B cell (primary cell): ENCODE results near the gene ZNF407. TPM values are rescaled to one million over a fixed set of nuclear protein-coding genes. Genes with fewer than 3 reads are reported as not detected.

Experiments
- ATAC-seq: fragments of 200-7000 bp; cut with Tn5 transposase; one replicate; pipeline ENCODE4 v1.10.0; 2021; ENCODE audit warnings: low read depth, mild to moderate bottlenecking, moderate number of reproducible peaks, moderate library complexity
- CTCF ChIA-PET: fragments of 350-600 bp; sonication (Branson Sonifier 250); formaldehyde crosslinking; loops from one replicate; lab custom pipeline; 2021; ENCODE audit warnings: antibody characterized with exemption, inconsistent platforms; lab: Charles Lee
- POLR2A ChIA-PET: fragments of 350-600 bp; sonication (Branson Sonifier 250); formaldehyde crosslinking; loops from one replicate; lab custom pipeline; 2021; ENCODE audit warnings: antibody characterized with exemption; lab: Charles Lee
- DNase-seq: peaks from one replicate; pipeline ENCODE4 v3.0.0; 2013
- H2AFZ ChIP-seq: 2 replicates; pipeline ENCODE4 v1.6.1; 2012; ENCODE audit warnings: mild to moderate bottlenecking, low read depth, low read length; ENCODE audit not compliant: insufficient read depth, poor library complexity, severe bottlenecking
- H3K27ac ChIP-seq, 2 donors: 1 replicate in 1 of 2; 2 replicates in 1 of 2; pipeline ENCODE4 v1.5.1; 2012 to 2013; ENCODE audit warnings: low read length in 2 of 2, mild to moderate bottlenecking in 2 of 2, moderate library complexity in 1 of 2
- H3K27me3 ChIP-seq, 4 experiments: fragments of 200-600 bp in 1 of 4; sonication (generic) in 1 of 4; replicated peaks in 1 of 4; 1 replicate in 2 of 4; 2 replicates in 2 of 4; pipeline versions ENCODE4 v1.6.1 to v1.7.0; 2013 to 2016; ENCODE audit warnings: low read length in 3 of 4, mild to moderate bottlenecking in 2 of 4, mixed read lengths in 1 of 4, moderate library complexity in 1 of 4; ENCODE audit not compliant: insufficient read depth in 4 of 4, control insufficient read depth in 3 of 4; ENCODE audit errors: control extremely low read depth in 1 of 4
- H3K36me3 ChIP-seq, 2 experiments: replicated peaks in 1 of 2; 1 replicate in 1 of 2; 2 replicates in 1 of 2; pipeline versions ENCODE4 v1.6.1 to v1.7.1; 2013; ENCODE audit warnings: low read length in 1 of 2; ENCODE audit not compliant: insufficient read depth in 2 of 2, control insufficient read depth in 1 of 2; ENCODE audit errors: control extremely low read depth in 1 of 2, extremely low read depth in 1 of 2
- H3K4me1 ChIP-seq, 2 donors: fragments of 200-600 bp in 1 of 2; sonication (generic) in 1 of 2; 1 replicate in 1 of 2; 2 replicates in 1 of 2; pipeline versions ENCODE4 v1.5.1 to v1.6.1; 2013 to 2017; ENCODE audit warnings: low read length in 2 of 2; ENCODE audit not compliant: control insufficient read depth in 2 of 2, insufficient read depth in 2 of 2
- H3K4me2 ChIP-seq: replicated peaks from 2 replicates; pipeline ENCODE3; 2012; ENCODE audit warnings: mild to moderate bottlenecking, low read depth, low read length; ENCODE audit not compliant: poor library complexity, severe bottlenecking
- H3K4me3 ChIP-seq, 5 experiments: fragments of 200-600 bp in 1 of 5; sonication (generic) in 1 of 5; 1 replicate in 3 of 5; 2 replicates in 2 of 5; pipeline versions ENCODE4 v1.5.1 to v1.7.0; 2011 to 2016; ENCODE audit warnings: low read length in 4 of 5, mild to moderate bottlenecking in 4 of 5, low read depth in 2 of 5, control low read depth in 1 of 5, moderate library complexity in 1 of 5; ENCODE audit not compliant: insufficient read depth in 1 of 5; ENCODE audit errors: control extremely low read depth in 1 of 5, extremely low read depth in 1 of 5
- H3K79me2 ChIP-seq: fragments of 200-600 bp; sonication (generic); one replicate; pipeline ENCODE4 v1.6.0; 2016; ENCODE audit warnings: low read length; ENCODE audit not compliant: control insufficient read depth, insufficient read depth
- H3K9ac ChIP-seq: fragments of 200-600 bp; sonication (generic); 2 replicates; pipeline ENCODE4 v1.6.1; 2017; ENCODE audit warnings: mild to moderate bottlenecking, low read length, moderate library complexity
- H3K9me3 ChIP-seq, 3 donors: one replicate each; pipeline versions ENCODE4 v1.6.1 to v1.7.1; 2013; ENCODE audit warnings: low read length in 2 of 3; ENCODE audit not compliant: control insufficient read depth in 2 of 3, insufficient read depth in 1 of 3; ENCODE audit errors: control extremely low read depth in 1 of 3
- H4K20me1 ChIP-seq: 2 replicates; pipeline ENCODE4 v1.6.0; 2012; ENCODE audit warnings: mild to moderate bottlenecking, low read length; ENCODE audit not compliant: insufficient read depth, control insufficient read depth, poor library complexity, severe bottlenecking
- H3K27ac Mint-ChIP-seq: one replicate; pipeline ENCODE4 v1.8.0; 2021; ENCODE audit warnings: mixed read lengths
- H3K27me3 Mint-ChIP-seq: one replicate; pipeline ENCODE4 v1.8.0; 2021; ENCODE audit warnings: mixed read lengths
- H3K4me1 Mint-ChIP-seq: one replicate; pipeline ENCODE4 v1.8.0; 2021; ENCODE audit warnings: mixed read lengths
- H3K4me3 Mint-ChIP-seq: one replicate; pipeline ENCODE4 v1.8.0; 2021; ENCODE audit warnings: mixed read lengths
- H3K9me3 Mint-ChIP-seq: one replicate; pipeline ENCODE4 v1.8.0; 2022; ENCODE audit warnings: mixed read lengths; ENCODE audit not compliant: insufficient read depth
- EZH2 ChIP-seq: IDR thresholded peaks from 2 replicates; pipeline ENCODE4 v1.6.1; 2012; ENCODE audit warnings: borderline replicate concordance, low read depth, mild to moderate bottlenecking, moderate library complexity, low read length; ENCODE audit not compliant: insufficient read depth, poor library complexity, severe bottlenecking
- WGBS: methylation state at CpG from one replicate; pipeline ENCODE4 v1.1.5; 2013; ENCODE audit warnings: missing lambda C conversion rate; ENCODE audit not compliant: insufficient coverage; 5-methylcytosine and 5-hydroxymethylcytosine counted together
- intact Hi-C: fragments of 100-400 bp; cut with micrococcal nuclease; formaldehyde crosslinking; loops from one replicate; pipeline ENCODE4 v1.10.0; 2022
- polyA plus RNA-seq: library from polyadenylated mRNA; depleted of rRNA; stranded (reverse); fragments of >200 nt; gene quantifications from 2 replicates; pipeline ENCODE4 v1.2.3, GENCODE V29; 2012
- total RNA-seq, 2 donors: library from RNA; stranded (reverse); fragments of 120-200 nt in 1 of 2; gene quantifications; 1 replicate in 1 of 2; 2 replicates in 1 of 2; pipeline versions ENCODE4 v1.2.3 to v1.2.4, GENCODE V29; 2013 to 2022
- TF ChIP-seq, protein P1 (sequence below): fragments of 200-600 bp; IDR thresholded peaks from one replicate; pipeline ENCODE4 v1.8.0; 2022; ENCODE audit warnings: antibody characterized with exemption, mild to moderate bottlenecking

Gene ZNF407
- total and polyA plus RNA-seq, 2 donors (not counting 1 experiment from before 2014, with no cell fraction given): 4.5 to 37.1 TPM

DNA sequence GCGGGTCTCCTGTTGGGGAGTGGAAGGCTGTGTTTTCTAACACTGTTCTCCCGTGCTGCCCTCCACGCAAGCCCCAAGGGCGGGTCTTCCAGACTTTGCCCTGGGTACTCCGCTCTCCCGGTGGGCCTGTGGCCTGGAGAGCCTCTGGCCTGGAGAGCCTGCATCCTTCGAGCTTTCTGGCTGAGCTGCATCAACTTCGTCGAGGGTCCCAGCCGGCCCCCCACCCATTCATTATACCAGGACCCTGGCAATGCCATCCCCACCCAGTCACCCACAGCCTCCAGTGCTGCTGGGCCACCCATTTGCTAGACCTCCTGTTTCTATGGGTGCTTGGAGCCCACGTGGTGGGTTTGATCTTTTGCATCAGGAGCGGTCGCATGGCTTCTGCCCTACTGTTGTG is 509.1 kb downstream of the ZNF407 start:
- ChIA-PET POLR2A (no interaction called here), CTCF (no interaction called here)
- Histone ChIP-seq H3K9ac (no peak overlapping the region), H4K20me1 (no peaks in the 10 kb centered on the region), H3K9me3 (peaks cover 0 to 3% (median 0%) of the 10 kb centered on the region in 3 donors), H3K4me1 (no peaks in the 10 kb centered on the region), H3K4me2 (no peak overlapping the region), H2AFZ (no peak overlapping the region), H3K27me3 (no peaks in the 10 kb centered on the region), H3K4me3 (no peak overlapping the region), H3K36me3 (no peaks in the 10 kb centered on the region), H3K27ac (no peak overlapping the region), H3K79me2 (no peaks in the 10 kb centered on the region)
- intact Hi-C loops: no loop called here
- no peak for TF ChIP-seq EZH2
- TF ChIP-seq, protein P1, sequence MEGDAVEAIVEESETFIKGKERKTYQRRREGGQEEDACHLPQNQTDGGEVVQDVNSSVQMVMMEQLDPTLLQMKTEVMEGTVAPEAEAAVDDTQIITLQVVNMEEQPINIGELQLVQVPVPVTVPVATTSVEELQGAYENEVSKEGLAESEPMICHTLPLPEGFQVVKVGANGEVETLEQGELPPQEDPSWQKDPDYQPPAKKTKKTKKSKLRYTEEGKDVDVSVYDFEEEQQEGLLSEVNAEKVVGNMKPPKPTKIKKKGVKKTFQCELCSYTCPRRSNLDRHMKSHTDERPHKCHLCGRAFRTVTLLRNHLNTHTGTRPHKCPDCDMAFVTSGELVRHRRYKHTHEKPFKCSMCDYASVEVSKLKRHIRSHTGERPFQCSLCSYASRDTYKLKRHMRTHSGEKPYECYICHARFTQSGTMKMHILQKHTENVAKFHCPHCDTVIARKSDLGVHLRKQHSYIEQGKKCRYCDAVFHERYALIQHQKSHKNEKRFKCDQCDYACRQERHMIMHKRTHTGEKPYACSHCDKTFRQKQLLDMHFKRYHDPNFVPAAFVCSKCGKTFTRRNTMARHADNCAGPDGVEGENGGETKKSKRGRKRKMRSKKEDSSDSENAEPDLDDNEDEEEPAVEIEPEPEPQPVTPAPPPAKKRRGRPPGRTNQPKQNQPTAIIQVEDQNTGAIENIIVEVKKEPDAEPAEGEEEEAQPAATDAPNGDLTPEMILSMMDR: no peak
- Mint-ChIP-seq H3K9me3 (peaks cover 3% of the 10 kb centered on the region), H3K27ac (no peak overlapping the region), H3K27me3 (peaks cover 3% of the 10 kb centered on the region), H3K4me3 (no peak overlapping the region), H3K4me1 (no peaks in the 10 kb centered on the region)
- WGBS: 93% methylated on average over 10 of the region's 13 CpGs
- ATAC-seq (no peak), DNase-seq (no peak)

- WGBS: 86% methylated on average over 17 of the region's 19 CpGs
- ATAC-seq: no peak
- POLR2A ChIA-PET: no interaction called here
These were observed 509.7 kb downstream of the ZNF407 start for GRCh38 chr18:75107196-75107930.

More at GRCh38 chr18:75107196-75107930, 509.7 kb downstream of the ZNF407 start:
- no peak overlapping the region for H3K27ac ChIP-seq
- CTCF ChIA-PET: no interaction called here
- intact Hi-C loops: no loop called here
- Mint-ChIP-seq H3K9me3 (no peaks in the 10 kb centered on the region), H3K4me1 (no peaks in the 10 kb centered on the region), H3K27me3 (no peaks in the 10 kb centered on the region), H3K4me3 (no peak overlapping the region), H3K27ac (no peak overlapping the region)
- no peak overlapping the region for H2AFZ ChIP-seq
- H3K9me3 ChIP-seq: no peaks in the 10 kb centered on the region
- no peaks in the 10 kb centered on the region for H4K20me1 ChIP-seq
- DNase-seq: no peak
- H3K9ac ChIP-seq: no peak overlapping the region
- no peaks in the 10 kb centered on the region for H3K27me3 ChIP-seq
- H3K4me1 ChIP-seq: no peaks in the 10 kb centered on the region
- no peak overlapping the region for H3K4me2 ChIP-seq
- H3K4me3 ChIP-seq: no peak overlapping the region
- TF ChIP-seq EZH2: no peak
- TF ChIP-seq, protein P1: no peak
- no peaks in the 10 kb centered on the region for H3K36me3 ChIP-seq
- H3K79me2 ChIP-seq: no peaks in the 10 kb centered on the region
